COR-L47 (cell line): Measurements from ENCODE around the gene AKR1A1.

Experiments used
- DNase-seq: peaks from one replicate; lab custom pipeline; 2025; lab: John Stamatoyannopoulos, UW

Gene AKR1A1

DNA sequence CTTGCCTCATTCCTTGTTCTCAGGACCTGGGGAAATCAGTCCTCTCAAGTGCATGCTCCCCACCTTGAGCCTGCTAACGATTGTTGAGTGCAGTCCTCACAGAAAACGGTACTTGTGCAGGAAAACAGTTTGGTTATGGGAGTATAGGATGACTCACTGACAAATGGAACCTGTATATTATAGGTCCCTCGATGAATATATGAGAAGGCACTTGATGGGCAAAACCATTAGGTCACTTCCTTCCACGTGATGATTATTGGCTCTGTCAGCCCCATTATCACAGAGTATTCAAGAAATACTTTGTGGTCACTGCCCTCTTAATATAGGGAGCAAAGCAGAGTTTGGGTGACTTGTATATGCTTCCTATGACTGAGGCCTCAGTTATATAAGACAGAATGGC lies 67.0 kb downstream of the AKR1A1 start:
- DNase-seq: no peak

- no peak for DNase-seq
Observed at GRCh38 chr1:45619149-45619921, 68.7 kb downstream of the AKR1A1 start.
